Measurements from ENCODE around the gene GNAS-AS1.

The GNAS-AS1 gene

DNA sequence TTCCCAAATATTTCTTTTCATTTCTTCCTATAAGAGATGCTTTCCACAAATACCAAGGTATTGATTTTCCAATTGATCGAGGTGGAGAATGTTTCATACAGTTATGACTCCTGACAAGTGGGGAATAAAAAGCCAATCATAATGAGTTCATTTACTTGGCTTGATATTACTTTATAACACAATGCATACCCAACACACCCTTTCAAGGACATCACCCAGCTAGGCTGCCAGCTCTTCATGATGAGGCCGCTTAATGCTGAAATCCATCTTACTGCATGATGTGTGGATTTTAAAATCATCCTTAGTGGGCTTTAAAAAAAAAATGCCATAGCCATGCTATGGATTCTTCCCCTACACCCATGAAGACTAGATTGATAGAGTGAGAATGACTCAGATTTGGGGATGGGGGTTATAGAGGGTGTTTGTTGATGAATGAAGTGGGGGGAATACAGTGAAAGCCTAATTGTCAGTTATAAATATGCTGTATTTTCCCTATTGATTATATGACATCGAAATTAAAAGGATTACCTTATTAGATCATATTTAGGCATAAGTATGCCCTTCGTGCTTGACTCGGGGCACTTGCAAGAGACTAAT is 75.9 kb downstream of the GNAS-AS1 start:
- DNase-seq: no peak

DNA sequence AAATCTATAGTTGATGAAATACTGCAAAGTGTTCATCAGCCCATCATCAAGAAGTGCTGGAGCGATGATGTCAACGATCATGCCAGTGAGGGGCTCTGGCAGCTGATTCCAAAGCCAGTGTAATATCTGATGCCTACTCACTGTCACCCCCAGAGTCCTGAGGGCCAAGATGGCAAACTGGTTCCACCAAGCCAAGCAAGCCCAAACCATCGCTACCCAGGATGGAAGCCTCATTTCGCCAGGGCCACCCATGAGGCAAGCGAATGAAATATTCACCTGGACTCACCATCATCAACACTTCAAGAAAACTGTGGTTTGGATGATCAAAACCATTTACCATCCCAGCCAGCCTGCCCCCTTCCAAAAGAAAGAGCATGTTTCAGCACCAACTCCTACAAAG is 76.5 kb downstream of the GNAS-AS1 start:
- no peak for DNase-seq

DNA sequence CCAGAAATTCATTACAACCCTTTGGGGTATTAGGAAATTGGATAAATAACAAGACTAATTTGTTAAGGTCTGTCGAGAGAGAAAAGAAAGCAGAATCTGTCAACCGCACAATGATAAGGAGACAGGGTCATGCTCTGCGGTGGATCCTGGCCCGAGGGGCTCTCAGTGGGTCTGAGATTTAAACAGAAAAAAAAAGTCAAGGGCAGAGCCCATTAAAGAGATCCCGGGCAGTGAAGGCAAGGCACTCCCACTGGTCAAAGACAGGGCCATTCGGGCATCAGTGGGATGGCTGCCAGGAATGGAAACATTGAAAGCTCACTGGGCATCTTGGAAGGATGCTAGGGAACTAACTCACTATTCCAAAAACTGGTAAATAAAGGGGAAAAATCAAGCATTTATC is 77.9 kb downstream of the GNAS-AS1 start:
- no peak for DNase-seq

Measured in activated CD4-positive, alpha-beta T cell treated with anti-CD3 and anti-CD28 coated beads for 4 hours (primary cell).